BE2C (cell line): ENCODE data around the gene CDV3.

ENCODE experiments used
- DNase-seq: peaks from one replicate; pipeline ENCODE4 v3.0.0-alpha.2; 2020
- H3K27me3 ChIP-seq: fragments of 250-450 bp; sonication (Bioruptor Pico); 2 replicates; pipeline ENCODE4 v1.5.1; 2020; ENCODE audit warnings: mild to moderate bottlenecking
- H3K36me3 ChIP-seq: fragments of 250-450 bp; sonication (Bioruptor Pico); 2 replicates; pipeline ENCODE4 v1.5.1; 2020; ENCODE audit warnings: mild to moderate bottlenecking
- H3K4me1 ChIP-seq: fragments of 250-450 bp; sonication (Bioruptor Pico); 2 replicates; pipeline ENCODE4 v1.5.1; 2020
- H3K4me3 ChIP-seq: 2 replicates; pipeline ENCODE4 v1.5.1; 2011; ENCODE audit warnings: low read depth, low read length
- H3K9me3 ChIP-seq: fragments of 250-450 bp; sonication (Bioruptor Pico); 2 replicates; pipeline ENCODE4 v1.5.1; 2020
- CTCF ChIP-seq: IDR thresholded peaks from 2 replicates; pipeline ENCODE4 v1.5.1; 2012; ENCODE audit warnings: mild to moderate bottlenecking, low read depth, low read length

Gene CDV3

GRCh38 chr3:133629146-133629545, 55.7 kb downstream of the CDV3 start:
- no peak for TF ChIP-seq CTCF
- Histone ChIP-seq H3K4me3 (no peak overlapping the region), H3K27me3 (no peaks in the 10 kb centered on the region), H3K4me1 (no peaks in the 10 kb centered on the region), H3K9me3 (no peaks in the 10 kb centered on the region), H3K36me3 (peaks cover 64% of the 10 kb centered on the region)
- no peak for DNase-seq

DNA sequence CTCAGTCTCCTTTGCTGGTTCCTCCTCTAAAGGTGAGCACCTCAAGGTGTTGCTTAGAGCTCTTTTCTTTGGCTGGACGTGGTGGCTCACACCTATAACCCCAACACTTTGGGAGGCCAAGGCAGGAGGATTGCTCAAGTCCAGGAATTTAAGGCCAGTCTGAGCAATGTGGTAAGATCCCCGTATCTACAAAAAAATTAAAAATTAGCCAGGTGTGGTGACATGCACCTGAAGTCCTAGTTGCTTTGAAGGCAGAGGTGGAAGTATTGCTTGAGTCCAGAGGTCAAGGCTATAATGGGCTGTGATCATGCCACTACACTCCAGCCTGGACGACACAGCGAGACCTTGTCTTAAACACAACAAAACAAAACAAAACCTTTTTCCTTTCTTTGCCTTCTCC, 60.0 kb downstream of the CDV3 start:
- H3K9me3 ChIP-seq = no peaks in the 10 kb centered on the region
- no peaks in the 10 kb centered on the region for H3K4me1 ChIP-seq
- no peaks in the 10 kb centered on the region for H3K27me3 ChIP-seq
- no peak for TF ChIP-seq CTCF
- no peak overlapping the region for H3K4me3 ChIP-seq
- DNase-seq = no peak
- peaks cover 66% of the 10 kb centered on the region for H3K36me3 ChIP-seq
